GM21786 (cell line): ENCODE measurements around the gene DNAJA3.

Experiments
- ATAC-seq: cut with Tn5 transposase; IDR thresholded peaks from one replicate; pipeline ENCODE4 v1.9.1; 2021; ENCODE audit not compliant: unreplicated experiment

Gene DNAJA3

GRCh38 chr16:4425378-4426020 lies at the start of gene DNAJA3:
DNAJA3 (plus strand) TSS chr16:4425868; CDS start chr16:4425882, 14 bp downstream.
- peak; percentile 83 for ATAC-seq

- ATAC-seq = no peak
Observed at GRCh38 chr16:4376126-4376892, 49.4 kb upstream of the DNAJA3 start.

- ATAC-seq = no peak
Observed at GRCh38 chr16:4376893-4377572, 48.6 kb upstream of the DNAJA3 start.

- ATAC-seq = no peak
Observed at GRCh38 chr16:4377573-4378154, 48.0 kb upstream of the DNAJA3 start.

- ATAC-seq = no peak
Observed at GRCh38 chr16:4378161-4378666, 47.5 kb upstream of the DNAJA3 start.

GRCh38 chr16:4378999-4379690 lies 46.5 kb upstream of the DNAJA3 start:
- ATAC-seq = no peak

GRCh38 chr16:4380119-4381063 lies 45.3 kb upstream of the DNAJA3 start:
- ATAC-seq = no peak

GRCh38 chr16:4381072-4381934 lies 44.4 kb upstream of the DNAJA3 start:
- no peak for ATAC-seq

GRCh38 chr16:4381935-4382794 lies 43.5 kb upstream of the DNAJA3 start:
- ATAC-seq = no peak

- ATAC-seq = no peak
Observed at GRCh38 chr16:4382795-4383357, 42.8 kb upstream of the DNAJA3 start.

GRCh38 chr16:4383591-4384444 lies 41.9 kb upstream of the DNAJA3 start:
- no peak for ATAC-seq

GRCh38 chr16:4384509-4384942 lies 41.1 kb upstream of the DNAJA3 start:
- no peak for ATAC-seq

GRCh38 chr16:4385066-4385788 lies 40.4 kb upstream of the DNAJA3 start:
- no peak for ATAC-seq

- no peak for ATAC-seq
Observed at GRCh38 chr16:4385789-4386450, 39.7 kb upstream of the DNAJA3 start.

GRCh38 chr16:4386451-4386805 lies 39.2 kb upstream of the DNAJA3 start:
- ATAC-seq = no peak
